Smooth muscle cell (in vitro differentiated cells): Measurements from ENCODE around the gene PRDM1. TPM values are rescaled to one million over a fixed set of nuclear protein-coding genes. Genes with fewer than 3 reads are reported as not detected.
A peak's percentile ranks its signal among the peaks of the same experiment; 100 is the strongest.

ENCODE experiments used
- DNase-seq: peaks from one replicate; lab custom pipeline; 2025; ENCODE audit not compliant: unreplicated experiment; lab: John Stamatoyannopoulos, UW
- H2AFZ ChIP-seq: fragments of 200-600 bp; sonication (generic); 2 replicates; pipeline ENCODE4 v1.6.0; 2016; ENCODE audit warnings: antibody characterized with exemption, low read depth, mild to moderate bottlenecking
- H3F3A ChIP-seq: fragments of 200-600 bp; sonication (generic); 2 replicates; pipeline ENCODE4 v1.6.0; 2017; ENCODE audit warnings: antibody characterized with exemption, low read depth
- H3K27ac ChIP-seq: fragments of 200-600 bp; sonication (generic); 2 replicates; pipeline ENCODE4 v1.5.1; 2016; ENCODE audit warnings: low read depth, mild to moderate bottlenecking
- H3K27me3 ChIP-seq: fragments of 200-600 bp; sonication (generic); 2 replicates; pipeline ENCODE4 v1.6.1; 2016; ENCODE audit warnings: low read depth, mild to moderate bottlenecking
- H3K36me3 ChIP-seq: fragments of 200-600 bp; sonication (generic); 2 replicates; pipeline ENCODE4 v1.5.1; 2016; ENCODE audit warnings: low read depth
- H3K4me1 ChIP-seq: fragments of 200-600 bp; sonication (generic); 2 replicates; pipeline ENCODE4 v1.5.1; 2016; ENCODE audit warnings: low read depth
- H3K4me2 ChIP-seq: fragments of 200-600 bp; sonication (generic); 2 replicates; pipeline ENCODE4 v1.6.0; 2016; ENCODE audit warnings: mild to moderate bottlenecking
- H3K4me3 ChIP-seq: fragments of 200-600 bp; sonication (generic); 2 replicates; pipeline ENCODE4 v1.5.1; 2016; ENCODE audit warnings: mild to moderate bottlenecking
- H3K79me2 ChIP-seq: fragments of 200-600 bp; sonication (generic); 2 replicates; pipeline ENCODE4 v1.6.0; 2016; ENCODE audit warnings: low read depth, mild to moderate bottlenecking
- H3K9ac ChIP-seq: fragments of 200-600 bp; sonication (generic); 2 replicates; pipeline ENCODE4 v1.6.0; 2016; ENCODE audit warnings: low read depth
- H3K9me3 ChIP-seq: fragments of 200-600 bp; sonication (generic); replicated peaks from 2 replicates; pipeline ENCODE4 v1.5.1; 2016; ENCODE audit warnings: low read depth
- H4K20me1 ChIP-seq: fragments of 200-600 bp; sonication (generic); 2 replicates; pipeline ENCODE4 v1.6.0; 2016; ENCODE audit warnings: low read depth
- WGBS: methylation state at CpG from one replicate; pipeline ENCODE4 v1.1.7; 2016; ENCODE audit warnings: low lambda C conversion rate; 5-methylcytosine and 5-hydroxymethylcytosine counted together
- polyA plus RNA-seq: library from polyadenylated mRNA; unstranded; fragments of >200 nt; fragmentation: Nextera tagmentation; extraction: Ambion mirVana; gene quantifications from 2 replicates; pipeline ENCODE4 v1.2.1, GENCODE V29; 2016
- total RNA-seq: library from RNA; depleted of rRNA; stranded (reverse); fragments of >200 nt; gene quantifications from 2 replicates; pipeline ENCODE4 v1.2.3, GENCODE V29; 2014
- TF ChIP-seq, protein P1 (sequence below): fragments of 200-600 bp; sonication (generic); IDR thresholded peaks from 2 replicates; pipeline ENCODE4 v1.5.1; 2017; ENCODE audit warnings: borderline replicate concordance, mild to moderate bottlenecking, antibody characterized with exemption; ENCODE audit not compliant: insufficient read depth, poor library complexity, severe bottlenecking

The PRDM1 gene
- total and polyA plus RNA-seq, 2 experiments from 2014 or later, result 15.1 to 15.6 TPM

DNA sequence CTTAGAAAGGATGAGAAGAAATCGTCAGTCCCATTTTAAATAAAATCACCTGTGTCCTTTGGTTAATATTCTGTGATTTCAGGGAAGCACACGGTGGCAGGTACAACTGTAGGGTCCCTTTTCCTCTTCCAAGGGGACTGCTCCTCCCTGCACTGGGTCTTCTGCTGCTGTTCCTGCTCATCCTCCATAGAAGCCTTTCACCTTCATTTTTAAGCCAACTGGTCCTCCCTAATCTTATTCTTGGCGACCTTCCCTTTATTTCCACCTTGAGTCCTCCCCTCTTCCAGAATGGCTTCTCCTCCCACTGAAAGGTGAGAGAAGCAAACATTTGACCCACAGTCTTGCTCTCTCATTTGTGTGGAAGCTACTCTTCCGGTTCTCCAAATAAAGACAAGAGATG lies 4.4 kb upstream of the PRDM1 start:
- Histone ChIP-seq H2AFZ (no peak overlapping the region), H3K9me3 (no peaks in the 10 kb centered on the region), H3K36me3 (no peaks in the 10 kb centered on the region), H3K27ac (peak overlapping the region; percentile 66), H3F3A (peaks cover 11% of the 10 kb centered on the region), H3K4me3 (no peak overlapping the region), H3K27me3 (peaks cover 18% of the 10 kb centered on the region), H3K9ac (no peak overlapping the region), H3K4me1 (peaks cover 45% of the 10 kb centered on the region), H4K20me1 (no peaks in the 10 kb centered on the region), H3K4me2 (no peak overlapping the region), H3K79me2 (peaks cover 5% of the 10 kb centered on the region)
- no peak for DNase-seq
- WGBS, result 93% methylated on average over 4 of the region's 4 CpGs
- TF ChIP-seq, protein P1, sequence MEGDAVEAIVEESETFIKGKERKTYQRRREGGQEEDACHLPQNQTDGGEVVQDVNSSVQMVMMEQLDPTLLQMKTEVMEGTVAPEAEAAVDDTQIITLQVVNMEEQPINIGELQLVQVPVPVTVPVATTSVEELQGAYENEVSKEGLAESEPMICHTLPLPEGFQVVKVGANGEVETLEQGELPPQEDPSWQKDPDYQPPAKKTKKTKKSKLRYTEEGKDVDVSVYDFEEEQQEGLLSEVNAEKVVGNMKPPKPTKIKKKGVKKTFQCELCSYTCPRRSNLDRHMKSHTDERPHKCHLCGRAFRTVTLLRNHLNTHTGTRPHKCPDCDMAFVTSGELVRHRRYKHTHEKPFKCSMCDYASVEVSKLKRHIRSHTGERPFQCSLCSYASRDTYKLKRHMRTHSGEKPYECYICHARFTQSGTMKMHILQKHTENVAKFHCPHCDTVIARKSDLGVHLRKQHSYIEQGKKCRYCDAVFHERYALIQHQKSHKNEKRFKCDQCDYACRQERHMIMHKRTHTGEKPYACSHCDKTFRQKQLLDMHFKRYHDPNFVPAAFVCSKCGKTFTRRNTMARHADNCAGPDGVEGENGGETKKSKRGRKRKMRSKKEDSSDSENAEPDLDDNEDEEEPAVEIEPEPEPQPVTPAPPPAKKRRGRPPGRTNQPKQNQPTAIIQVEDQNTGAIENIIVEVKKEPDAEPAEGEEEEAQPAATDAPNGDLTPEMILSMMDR, result no peak

GRCh38 chr6:106082735-106083398 lies 3.3 kb upstream of the PRDM1 start:
- peak overlapping the region; percentile 66 for H3K27ac ChIP-seq
- H3K4me2 ChIP-seq, result peak overlapping the region; percentile 98
- peaks cover 15% of the 10 kb centered on the region for H3F3A ChIP-seq
- no peaks in the 10 kb centered on the region for H4K20me1 ChIP-seq
- WGBS, result 40% methylated on average over 6 of the region's 6 CpGs
- H3K4me3 ChIP-seq, result no peak overlapping the region
- peaks cover 51% of the 10 kb centered on the region for H3K4me1 ChIP-seq
- H2AFZ ChIP-seq, result no peak overlapping the region
- H3K9ac ChIP-seq, result peak overlapping the region; percentile 57
- H3K36me3 ChIP-seq, result no peaks in the 10 kb centered on the region
- H3K9me3 ChIP-seq, result no peaks in the 10 kb centered on the region
- DNase-seq, result no peak
- peaks cover 18% of the 10 kb centered on the region for H3K27me3 ChIP-seq
- H3K79me2 ChIP-seq, result peaks cover 9% of the 10 kb centered on the region
- TF ChIP-seq, protein P1, result no peak

DNA sequence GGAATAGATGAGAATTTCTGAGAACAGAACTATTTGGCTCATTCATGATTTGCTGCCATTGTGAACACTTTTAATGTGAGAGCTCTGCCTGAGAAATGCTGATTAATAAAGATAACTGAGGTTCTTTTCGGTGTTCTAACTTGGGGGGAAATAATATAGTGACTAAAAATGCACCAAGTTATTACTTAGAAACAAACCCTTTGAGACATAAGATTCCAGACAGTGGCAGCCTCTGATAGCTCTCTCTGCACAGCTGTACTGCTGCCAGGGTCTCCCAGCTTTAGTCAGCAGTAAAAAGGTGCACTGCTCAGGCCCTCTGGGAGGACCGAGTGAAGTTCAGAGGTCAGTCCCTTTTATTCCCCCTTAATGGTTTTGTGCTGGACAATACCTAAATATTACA lies 2.5 kb upstream of the PRDM1 start:
- H3F3A ChIP-seq, result peaks cover 15% of the 10 kb centered on the region
- H3K4me1 ChIP-seq, result peaks cover 57% of the 10 kb centered on the region
- H4K20me1 ChIP-seq, result no peaks in the 10 kb centered on the region
- peak overlapping the region; percentile 98 for H3K4me2 ChIP-seq
- peaks cover 13% of the 10 kb centered on the region for H3K79me2 ChIP-seq
- H3K27me3 ChIP-seq, result peaks cover 18% of the 10 kb centered on the region
- WGBS, result 84% methylated on average over 2 of the region's 2 CpGs
- TF ChIP-seq, protein P1, result no peak
- H3K36me3 ChIP-seq, result no peaks in the 10 kb centered on the region
- H3K9ac ChIP-seq, result peak overlapping the region; percentile 16
- no peak overlapping the region for H3K4me3 ChIP-seq
- peak overlapping the region; percentile 66 for H3K27ac ChIP-seq
- H3K9me3 ChIP-seq, result no peaks in the 10 kb centered on the region
- H2AFZ ChIP-seq, result no peak overlapping the region
- no peak for DNase-seq
